Thyroid gland (tissue), 4 donors: ENCODE measurements around the gene VIT.

Experiments
- POLR2A ChIP-seq, 2 donors: fragments of 450-650 bp; IDR thresholded peaks; one replicate each; pipeline ENCODE4 v1.6.1; 2017; ENCODE audit warnings: antibody characterized with exemption in 2 of 2, mild to moderate bottlenecking in 2 of 2, moderate library complexity in 1 of 2
- TF ChIP-seq, protein P1 (sequence below), 6 experiments: fragments of 200-600 bp in 3 of 6; fragments of 450-650 bp in 3 of 6; sonication (generic) in 3 of 6; IDR thresholded peaks; one replicate each; pipeline ENCODE4 v1.5.1; 2016 to 2019; ENCODE audit warnings: antibody characterized with exemption in 6 of 6, mild to moderate bottlenecking in 2 of 6, inconsistent platforms in 1 of 6, moderate library complexity in 1 of 6

DNA sequence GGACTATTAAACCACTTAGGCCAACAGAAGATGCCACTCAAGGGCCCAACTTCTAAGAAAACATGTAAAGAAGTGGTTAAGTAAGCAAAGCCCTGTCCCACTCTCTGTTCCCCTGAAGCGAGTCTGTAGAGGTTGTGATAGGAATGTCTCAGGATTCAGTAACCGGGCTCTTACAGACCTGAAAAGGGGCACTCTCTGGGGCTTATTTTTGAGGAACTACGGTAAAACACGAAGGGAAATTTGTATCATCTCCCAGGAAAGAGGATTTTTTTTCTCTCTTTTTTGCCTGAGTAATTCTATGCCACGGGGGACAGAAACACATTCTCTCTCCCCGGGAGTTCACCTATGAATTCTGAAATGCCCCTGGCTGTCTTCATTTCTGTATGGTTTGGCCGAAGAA is 77.4 kb downstream of the VIT start:
- TF ChIP-seq, protein P1, sequence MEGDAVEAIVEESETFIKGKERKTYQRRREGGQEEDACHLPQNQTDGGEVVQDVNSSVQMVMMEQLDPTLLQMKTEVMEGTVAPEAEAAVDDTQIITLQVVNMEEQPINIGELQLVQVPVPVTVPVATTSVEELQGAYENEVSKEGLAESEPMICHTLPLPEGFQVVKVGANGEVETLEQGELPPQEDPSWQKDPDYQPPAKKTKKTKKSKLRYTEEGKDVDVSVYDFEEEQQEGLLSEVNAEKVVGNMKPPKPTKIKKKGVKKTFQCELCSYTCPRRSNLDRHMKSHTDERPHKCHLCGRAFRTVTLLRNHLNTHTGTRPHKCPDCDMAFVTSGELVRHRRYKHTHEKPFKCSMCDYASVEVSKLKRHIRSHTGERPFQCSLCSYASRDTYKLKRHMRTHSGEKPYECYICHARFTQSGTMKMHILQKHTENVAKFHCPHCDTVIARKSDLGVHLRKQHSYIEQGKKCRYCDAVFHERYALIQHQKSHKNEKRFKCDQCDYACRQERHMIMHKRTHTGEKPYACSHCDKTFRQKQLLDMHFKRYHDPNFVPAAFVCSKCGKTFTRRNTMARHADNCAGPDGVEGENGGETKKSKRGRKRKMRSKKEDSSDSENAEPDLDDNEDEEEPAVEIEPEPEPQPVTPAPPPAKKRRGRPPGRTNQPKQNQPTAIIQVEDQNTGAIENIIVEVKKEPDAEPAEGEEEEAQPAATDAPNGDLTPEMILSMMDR (IDR thresholded peaks at IDR 0.05), result no peak
- TF ChIP-seq POLR2A (IDR thresholded peaks at IDR 0.05), result no peak
